IMR-90 (cell line): ENCODE results near the gene CLDN19. TPM values are rescaled to one million over a fixed set of nuclear protein-coding genes. Genes with fewer than 3 reads are reported as not detected.
"Not testable (repeated sequence)": the region's sequence is repeated elsewhere in the genome, so short reads cannot be mapped to it uniquely, and the experiment has no call there.

ENCODE experiments used
- ATAC-seq: fragments of 200-7000 bp; cut with Tn5 transposase; 2 replicates; pipeline ENCODE4 v1.9.1; 2020; ENCODE audit warnings: low read depth, mild to moderate bottlenecking, moderate library complexity
- BruUV-seq: library from RNA; stranded (reverse); fragments of 400-500 nt; replicated peaks from 2 replicates; lab custom pipeline; 2021; lab: Mats Ljungman, UMichigan
- CTCF ChIA-PET: fragments of 300-600 bp; formaldehyde crosslinking; extraction: SDS; loops from one replicate; lab custom pipeline; 2021; ENCODE audit warnings: antibody characterized with exemption; lab: Yijun Ruan, JAX
- POLR2A ChIA-PET: fragments of 300-600 bp; sonication (Branson Sonifier 250); formaldehyde crosslinking; loops from one replicate; lab custom pipeline; 2022; ENCODE audit warnings: antibody characterized with exemption; ENCODE audit not compliant: unreplicated experiment; lab: Charles Lee
- DNase-seq: peaks from one replicate; pipeline ENCODE4 v3.0.0; 2013
- H2AFZ ChIP-seq: replicated peaks from 2 replicates; pipeline ENCODE3; 2013; ENCODE audit warnings: low read length, mild to moderate bottlenecking; ENCODE audit not compliant: poor library complexity
- H2AK5ac ChIP-seq: 2 replicates; pipeline ENCODE4 v1.6.1; 2013; ENCODE audit warnings: low read depth, low read length, inconsistent platforms
- H2AK9ac ChIP-seq: replicated peaks from 2 replicates; pipeline ENCODE3; 2013; ENCODE audit warnings: mild to moderate bottlenecking, low read depth, low read length, moderate library complexity; ENCODE audit not compliant: poor library complexity
- H2BK120ac ChIP-seq: 2 replicates; pipeline ENCODE4 v1.6.1; 2013; ENCODE audit warnings: low read depth, low read length, inconsistent platforms
- H2BK15ac ChIP-seq: 3 replicates; pipeline ENCODE4 v1.6.1; 2013; ENCODE audit warnings: low read depth, low read length, inconsistent platforms
- H2BK20ac ChIP-seq: 2 replicates; pipeline ENCODE4 v1.6.1; 2013; ENCODE audit warnings: low read depth, mild to moderate bottlenecking, inconsistent platforms, low read length, moderate library complexity
- H2BK5ac ChIP-seq: 2 replicates; pipeline ENCODE4 v1.6.1; 2013; ENCODE audit warnings: mild to moderate bottlenecking, low read depth, low read length, inconsistent platforms; ENCODE audit not compliant: poor library complexity, severe bottlenecking
- H3K14ac ChIP-seq: replicated peaks from 2 replicates; pipeline ENCODE4 v1.6.1; 2013; ENCODE audit warnings: low read depth, low read length, inconsistent platforms
- H3K18ac ChIP-seq: 2 replicates; pipeline ENCODE4 v1.6.1; 2013; ENCODE audit warnings: low read depth, low read length, control low read depth
- H3K23ac ChIP-seq: 2 replicates; pipeline ENCODE4 v1.6.1; 2013; ENCODE audit warnings: low read depth, low read length, inconsistent platforms
- H3K27ac ChIP-seq: 2 replicates; pipeline ENCODE4 v1.5.1; 2013; ENCODE audit warnings: mild to moderate bottlenecking, control low read depth, low read length; ENCODE audit not compliant: insufficient read depth
- H3K27me3 ChIP-seq: 2 replicates; pipeline ENCODE4 v1.6.1; 2013; ENCODE audit warnings: low read length; ENCODE audit not compliant: control insufficient read depth, insufficient read depth
- H3K36me3 ChIP-seq: 2 replicates; pipeline ENCODE4 v1.6.1; 2013; ENCODE audit warnings: low read length, mixed read lengths; ENCODE audit not compliant: control insufficient read depth, insufficient read depth
- H3K4ac ChIP-seq: 2 replicates; pipeline ENCODE4 v1.6.1; 2013; ENCODE audit warnings: low read depth, low read length, inconsistent platforms
- H3K4me1 ChIP-seq: 2 replicates; pipeline ENCODE4 v1.6.1; 2013; ENCODE audit warnings: low read length, mixed read lengths; ENCODE audit not compliant: control insufficient read depth, insufficient read depth
- H3K4me2 ChIP-seq: 2 replicates; pipeline ENCODE4 v1.6.1; 2013; ENCODE audit warnings: low read depth, mild to moderate bottlenecking, control low read depth, low read length, moderate library complexity
- H3K4me3 ChIP-seq: 2 replicates; pipeline ENCODE4 v1.5.1; 2013; ENCODE audit warnings: low read depth, mild to moderate bottlenecking, control low read depth, low read length, moderate library complexity; ENCODE audit not compliant: insufficient read depth
- H3K56ac ChIP-seq: 2 replicates; pipeline ENCODE4 v1.6.1; 2013; ENCODE audit warnings: low read length, inconsistent platforms; ENCODE audit not compliant: insufficient read depth; ENCODE audit errors: extremely low read depth
- H3K79me1 ChIP-seq, 2 experiments: 2 replicates each; pipeline ENCODE4 v1.6.1; 2013; ENCODE audit warnings: low read length in 2 of 2, inconsistent platforms in 1 of 2, low read depth in 1 of 2
- H3K9ac ChIP-seq: 2 replicates; pipeline ENCODE4 v1.6.1; 2013; ENCODE audit warnings: low read depth, low read length, control low read depth
- H3K9me1 ChIP-seq: 2 replicates; pipeline ENCODE4 v1.6.1; 2013; ENCODE audit warnings: low read length, inconsistent platforms; ENCODE audit not compliant: insufficient read depth
- H3K9me3 ChIP-seq: 2 replicates; pipeline ENCODE4 v1.6.1; 2013; ENCODE audit warnings: low read length; ENCODE audit not compliant: control insufficient read depth, insufficient read depth
- H4K20me1 ChIP-seq: 2 replicates; pipeline ENCODE4 v1.6.1; 2013; ENCODE audit warnings: low read length, inconsistent platforms; ENCODE audit not compliant: insufficient read depth
- H4K5ac ChIP-seq: 2 replicates; pipeline ENCODE4 v1.6.1; 2013; ENCODE audit warnings: mild to moderate bottlenecking, low read depth, low read length, control low read depth
- H4K8ac ChIP-seq, 2 experiments: 2 replicates each; pipeline ENCODE4 v1.6.1; 2013; ENCODE audit warnings: low read depth in 2 of 2, low read length in 2 of 2, control low read depth in 1 of 2, inconsistent platforms in 1 of 2
- H4K91ac ChIP-seq: 2 replicates; pipeline ENCODE4 v1.6.1; 2013; ENCODE audit warnings: low read depth, low read length, inconsistent platforms; ENCODE audit not compliant: insufficient read depth
- WGBS, 2 experiments: methylation state at CpG; one replicate each; pipeline versions ENCODE4 v1.1.5 to v1.1.7; 2013; ENCODE audit warnings: missing lambda C conversion rate in 2 of 2; ENCODE audit not compliant: insufficient read length in 1 of 2; ENCODE audit errors: extremely low coverage in 2 of 2; 5-methylcytosine and 5-hydroxymethylcytosine counted together
- dilution Hi-C: fragments of 300-500 bp; cut with HindIII; formaldehyde crosslinking; loops from one replicate; pipeline ENCODE4 v1.14.3; 2018; ENCODE audit warnings: low sequenced_read_pairs; ENCODE audit not compliant: unreplicated experiment
- in situ Hi-C: fragments of 300-500 bp; cut with MboI; formaldehyde crosslinking; loops from 3 replicates; pipeline ENCODE4 v1.14.3; 2019; ENCODE audit warnings: low sequenced_read_pairs, inconsistent platforms, mixed read lengths
- intact Hi-C: fragments of 100-400 bp; cut with micrococcal nuclease; formaldehyde crosslinking; loops from 2 replicates; pipeline ENCODE4 v1.10.0; 2022
- polyA plus RNA-seq, 3 experiments: library from polyadenylated mRNA; depleted of rRNA; stranded (reverse); fragments of >200 nt; gene quantifications; 2 replicates each; pipeline ENCODE4 v1.2.3, GENCODE V29; 2012; ENCODE audit warnings: low replicate concordance in 1 of 3
- total RNA-seq: library from RNA; depleted of rRNA; stranded (reverse); fragments of >200 nt; gene quantifications from 2 replicates; pipeline ENCODE4 v1.2.3, GENCODE V29; 2012

Gene CLDN19
- total and polyA plus RNA-seq, 2 of the 4 experiments (the other 2 are of a cell fraction): not detected

- H4K8ac ChIP-seq, intact Hi-C loops, H2AK5ac ChIP-seq, H3K4me2 ChIP-seq, H3K9ac ChIP-seq, H3K23ac ChIP-seq, H3K27ac ChIP-seq, H4K91ac ChIP-seq, H2AFZ ChIP-seq, H4K20me1 ChIP-seq, H3K4me1 ChIP-seq, H3K14ac ChIP-seq, H3K27me3 ChIP-seq, dilution Hi-C loops, H3K79me1 ChIP-seq, BruUV-seq, in situ Hi-C loops, H2BK15ac ChIP-seq, H2AK9ac ChIP-seq, H4K5ac ChIP-seq, DNase-seq, H3K56ac ChIP-seq, H2BK20ac ChIP-seq, H3K4me3 ChIP-seq, H3K9me3 ChIP-seq, H3K36me3 ChIP-seq, H3K9me1 ChIP-seq, ATAC-seq, H2BK120ac ChIP-seq, H2BK5ac ChIP-seq, H3K18ac ChIP-seq, H3K4ac ChIP-seq: not testable (repeated sequence)
- POLR2A ChIA-PET: interaction anchor here (0.6 kb wide), 3 partner anchors 16 to 39 kb away, joined by 3 to 12 read pairs (median 5); no protein-coding TSS in a partner anchor
- CTCF ChIA-PET: interaction anchor here (0.6 kb wide), 1 partner anchor 21 kb away, joined by 3 read pairs; no protein-coding TSS in a partner anchor
- WGBS, 2 experiments: no CpG with 5 or more reads among the region's 2 CpGs
Measured at GRCh38 chr1:42722403-42722802, 17.6 kb downstream of the CLDN19 start.
